H1 (cell line): Measurements from ENCODE around the gene P2RY11. TPM values are rescaled to one million over a fixed set of nuclear protein-coding genes. Genes with fewer than 3 reads are reported as not detected.

Experiments
- CTCF ChIA-PET: fragments of 300-600 bp; sonication (Branson Sonifier 250); formaldehyde crosslinking; loops from one replicate; lab custom pipeline; 2021; ENCODE audit not compliant: partially characterized antibody; lab: Charles Lee
- POLR2A ChIA-PET: fragments of 300-600 bp; sonication (Branson Sonifier 250); formaldehyde crosslinking; loops from one replicate; lab custom pipeline; 2021; ENCODE audit warnings: inconsistent platforms; ENCODE audit not compliant: partially characterized antibody; lab: Charles Lee
- DNase-seq, 2 experiments: peaks; one replicate each; pipeline versions ENCODE4 v3.0.0 to v3.0.0-alpha.2; 2010 to 2022; ENCODE audit warnings: low spot score in 2 of 2, low read depth in 1 of 2, mixed read lengths in 1 of 2
- FAIRE-seq: peaks from 2 replicates; lab custom pipeline; 2011; peaks lifted over from hg19 to GRCh38; lab: Jason Lieb, UNC
- H2AFZ ChIP-seq: 2 replicates; pipeline ENCODE4 v1.8.1; 2012; ENCODE audit warnings: low read length, inconsistent platforms
- H2AK5ac ChIP-seq: 2 replicates; pipeline ENCODE4 v1.6.1; 2013; ENCODE audit warnings: low read depth, low read length
- H2BK120ac ChIP-seq: replicated peaks from 2 replicates; pipeline ENCODE3; 2013; ENCODE audit warnings: low read depth, low read length, inconsistent platforms
- H2BK12ac ChIP-seq: 2 replicates; pipeline ENCODE4 v1.6.1; 2013; ENCODE audit warnings: low read depth, low read length
- H2BK15ac ChIP-seq: 2 replicates; pipeline ENCODE4 v1.6.1; 2013; ENCODE audit warnings: low read length
- H2BK20ac ChIP-seq: 2 replicates; pipeline ENCODE4 v1.6.1; 2013; ENCODE audit warnings: low read length
- H2BK5ac ChIP-seq: 2 replicates; pipeline ENCODE4 v1.6.1; 2013; ENCODE audit warnings: low read depth, low read length
- H3K14ac ChIP-seq: 2 replicates; pipeline ENCODE4 v1.6.1; 2013; ENCODE audit warnings: inconsistent platforms; ENCODE audit not compliant: insufficient read length
- H3K18ac ChIP-seq: 2 replicates; pipeline ENCODE4 v1.6.1; 2013; ENCODE audit warnings: low read length; ENCODE audit errors: extremely low read depth
- H3K23ac ChIP-seq: 2 replicates; pipeline ENCODE4 v1.6.1; 2013; ENCODE audit warnings: inconsistent platforms; ENCODE audit not compliant: insufficient read length
- H3K23me2 ChIP-seq: 2 replicates; pipeline ENCODE4 v1.6.1; 2013; ENCODE audit warnings: low read depth, low read length
- H3K27ac ChIP-seq: 2 replicates; pipeline ENCODE4 v1.6.1; 2011; ENCODE audit warnings: low read depth, low read length, inconsistent platforms
- H3K27me3 ChIP-seq, 4 experiments: replicated peaks in 1 of 4; 1 replicate in 1 of 4; 2 replicates in 3 of 4; pipeline versions ENCODE4 v1.6.1 to v1.8.1; 2011 to 2013; ENCODE audit warnings: low read length in 3 of 4, mild to moderate bottlenecking in 3 of 4, inconsistent platforms in 2 of 4, mixed read lengths in 2 of 4, moderate library complexity in 1 of 4; ENCODE audit not compliant: control insufficient read depth in 3 of 4, insufficient read depth in 3 of 4; ENCODE audit errors: extremely low read depth in 1 of 4
- H3K36me3 ChIP-seq, 4 experiments: 2 replicates each; pipeline versions ENCODE4 v1.6.1 to v1.8.1; 2011 to 2013; ENCODE audit warnings: mild to moderate bottlenecking in 4 of 4, low read length in 3 of 4, moderate library complexity in 2 of 4, control low read depth in 1 of 4, inconsistent platforms in 1 of 4; ENCODE audit not compliant: insufficient read depth in 4 of 4, control insufficient read depth in 2 of 4
- H3K4ac ChIP-seq: replicated peaks from 2 replicates; pipeline ENCODE3; 2013; ENCODE audit warnings: low read length, low read depth, mixed read lengths, inconsistent platforms; ENCODE audit not compliant: insufficient read length
- H3K4me1 ChIP-seq, 4 experiments: replicated peaks in 1 of 4; 1 replicate in 1 of 4; 2 replicates in 3 of 4; pipeline versions ENCODE4 v1.6.1 to v1.8.1; 2011 to 2013; ENCODE audit warnings: low read length in 3 of 4, inconsistent platforms in 2 of 4, mixed read lengths in 1 of 4; ENCODE audit not compliant: insufficient read depth in 4 of 4, control insufficient read depth in 3 of 4
- H3K4me2 ChIP-seq, 2 experiments: 2 replicates each; pipeline versions ENCODE4 v1.6.1 to v1.8.1; 2011 to 2013; ENCODE audit warnings: low read depth in 2 of 2, low read length in 2 of 2, control low read depth in 1 of 2, inconsistent platforms in 1 of 2, mild to moderate bottlenecking in 1 of 2; ENCODE audit not compliant: insufficient read depth in 1 of 2
- H3K4me3 ChIP-seq, 4 experiments: fragments of 200-600, 300-600 bp in 1 of 4; sonication (generic), shearing (Covaris generic), sonication (Bioruptor Twin) in 1 of 4; 2 replicates each; pipeline versions ENCODE4 v1.5.1 to v1.8.1; 2011 to 2016; ENCODE audit warnings: low read length in 4 of 4, low read depth in 3 of 4, control low read depth in 2 of 4, inconsistent platforms in 2 of 4, mild to moderate bottlenecking in 2 of 4, mixed read lengths in 1 of 4, moderate library complexity in 1 of 4; ENCODE audit not compliant: insufficient read depth in 2 of 4; ENCODE audit errors: extremely low read depth in 1 of 4
- H3K56ac ChIP-seq: replicated peaks from 2 replicates; pipeline ENCODE3; 2013; ENCODE audit warnings: low read depth, mild to moderate bottlenecking, mixed read lengths, low read length, inconsistent platforms; ENCODE audit not compliant: insufficient read length
- H3K79me1 ChIP-seq: 2 replicates; pipeline ENCODE4 v1.6.1; 2013; ENCODE audit warnings: low read depth, low read length, control low read depth
- H3K79me2 ChIP-seq, 2 experiments: 2 replicates each; pipeline versions ENCODE4 v1.6.1 to v1.8.1; 2012 to 2013; ENCODE audit warnings: low read length in 2 of 2, mild to moderate bottlenecking in 2 of 2, inconsistent platforms in 1 of 2; ENCODE audit not compliant: insufficient read depth in 2 of 2, control insufficient read depth in 1 of 2
- H3K9ac ChIP-seq, 4 experiments: replicated peaks in 1 of 4; 1 replicate in 1 of 4; 2 replicates in 3 of 4; pipeline versions ENCODE4 v1.6.1 to v1.8.1; 2011 to 2013; ENCODE audit warnings: low read depth in 3 of 4, low read length in 3 of 4, control low read depth in 2 of 4, mild to moderate bottlenecking in 2 of 4, moderate library complexity in 2 of 4, inconsistent platforms in 1 of 4; ENCODE audit errors: extremely low read depth in 1 of 4
- H3K9me3 ChIP-seq, 2 experiments: 2 replicates each; pipeline versions ENCODE4 v1.6.1 to v1.8.1; 2012 to 2013; ENCODE audit warnings: mild to moderate bottlenecking in 2 of 2, moderate library complexity in 2 of 2, control low read depth in 1 of 2, inconsistent platforms in 1 of 2, low read depth in 1 of 2, low read length in 1 of 2, mixed read lengths in 1 of 2; ENCODE audit not compliant: insufficient read depth in 2 of 2
- H4K20me1 ChIP-seq, 2 experiments: replicated peaks in 1 of 2; 2 replicates each; pipeline versions ENCODE3 to v1.8.1; 2011 to 2013; ENCODE audit warnings: inconsistent platforms in 2 of 2, low read length in 2 of 2, mild to moderate bottlenecking in 1 of 2; ENCODE audit not compliant: insufficient read depth in 2 of 2, control insufficient read depth in 1 of 2
- H4K5ac ChIP-seq: 2 replicates; pipeline ENCODE4 v1.6.1; 2013; ENCODE audit warnings: low read length, low read depth, mixed read lengths, inconsistent platforms; ENCODE audit not compliant: insufficient read length
- H4K8ac ChIP-seq: 2 replicates; pipeline ENCODE4 v1.8.0; 2013; ENCODE audit warnings: mild to moderate bottlenecking, moderate library complexity, low read length, inconsistent platforms; ENCODE audit not compliant: insufficient read depth; ENCODE audit errors: extremely low read depth
- H4K91ac ChIP-seq: replicated peaks from 2 replicates; pipeline ENCODE3; 2013; ENCODE audit warnings: low read length, mixed read lengths, inconsistent platforms; ENCODE audit not compliant: insufficient read length
- ASH2L ChIP-seq: fragments of 200-600, 300-600 bp; sonication (generic); IDR thresholded peaks from one replicate; pipeline ENCODE4 v1.7.1; 2017; ENCODE audit warnings: low read length
- CREB1 ChIP-seq: IDR thresholded peaks from 2 replicates; pipeline ENCODE4 v1.6.1; 2012; ENCODE audit warnings: inconsistent platforms
- MAFK ChIP-seq: IDR thresholded peaks from 2 replicates; pipeline ENCODE4 v1.6.1; 2012; ENCODE audit warnings: low read depth, mild to moderate bottlenecking, improper control_type of control experiment, low read length
- POLR2A ChIP-seq, 2 experiments: IDR thresholded peaks; 1 replicate in 1 of 2; 2 replicates in 1 of 2; pipeline ENCODE4 v1.6.1; 2011; ENCODE audit warnings: low read depth in 2 of 2, low read length in 2 of 2, mild to moderate bottlenecking in 2 of 2; ENCODE audit errors: control extremely low read depth in 1 of 2
- WGBS, 2 experiments: shearing (Covaris generic) in 1 of 2; methylation state at CpG; one replicate each; pipeline versions ENCODE4 v1.1.6 to v1.1.7; 2013 to 2015; ENCODE audit warnings: low lambda C conversion rate in 2 of 2, mixed read lengths in 2 of 2, inconsistent platforms in 1 of 2, low coverage in 1 of 2, missing lambda C conversion rate in 1 of 2; ENCODE audit not compliant: insufficient replicate concordance in 2 of 2, insufficient coverage in 1 of 2, insufficient read length in 1 of 2; ENCODE audit errors: extremely low coverage in 1 of 2, missing lambda C conversion rate in 1 of 2; 5-methylcytosine and 5-hydroxymethylcytosine counted together
- polyA plus RNA-seq, 7 experiments: library from polyadenylated mRNA; depleted of rRNA in 3 of 7; stranded (reverse) in 5 of 7; unstranded in 2 of 7; fragments of >200 nt in 5 of 7; fragments of 200-250 nt in 2 of 7; gene quantifications; 1 replicate in 5 of 7; 2 replicates in 1 of 7; 4 replicates in 1 of 7; pipeline versions ENCODE4 v1.2.1 to v1.2.3, GENCODE V29; 2011 to 2013; ENCODE audit warnings: missing spikeins in 2 of 7, mixed read lengths in 2 of 7
- total RNA-seq: library from RNA; stranded (reverse); fragmentation: NEBNext Ultra II Directional; extraction: Animal tissue kit (Norgen Biotek cat#: 25700); gene quantifications from 2 replicates; pipeline ENCODE4 v1.2.1, GENCODE V29; 2021

P2RY11 gene
- total and polyA plus RNA-seq, 2 of the 8 experiments (the other 6 are each of a cell fraction or from before 2014, with no cell fraction given), result 9.2 to 18.0 TPM

GRCh38 chr19:10122045-10122444 is 10.6 kb downstream of the P2RY11 start:
- H3K4ac ChIP-seq, result no peak overlapping the region
- DNase-seq, result no peak

More at GRCh38 chr19:10122045-10122444, 10.6 kb downstream of the P2RY11 start:
- no peak overlapping the region for H3K4me2 ChIP-seq
- H2AK5ac ChIP-seq, result no peak overlapping the region
- no peak overlapping the region for H2BK20ac ChIP-seq
- CTCF ChIA-PET, result interaction anchor here (1.1 to 1.3 kb wide), 4 partner anchors 9 to 48 kb away, joined by 3 to 4 read pairs (median 3); no protein-coding TSS in a partner anchor
- no peak overlapping the region for H3K14ac ChIP-seq
- H3K18ac ChIP-seq, result no peak overlapping the region
- no peaks in the 10 kb centered on the region for H3K27me3 ChIP-seq
- peaks cover 0 to 7% (median 1%) of the 10 kb centered on the region in 4 experiments; a peak in 2 of 7 replicates for H3K4me1 ChIP-seq
- H2BK12ac ChIP-seq, result no peak overlapping the region
- no peak overlapping the region for H3K9ac ChIP-seq
- H3K79me2 ChIP-seq, result peaks cover 0 to 12% of the 10 kb centered on the region in 2 experiments; a peak in 2 of 4 replicates
- no peak overlapping the region for H4K91ac ChIP-seq
- no peak overlapping the region for H2BK15ac ChIP-seq
- H3K4me3 ChIP-seq, result no peak overlapping the region
- H3K23me2 ChIP-seq, result peaks cover 5% of the 10 kb centered on the region
- H2BK5ac ChIP-seq, result no peak overlapping the region
- H4K20me1 ChIP-seq, result peaks cover 2% of the 10 kb centered on the region in 2 experiments
- no peak for FAIRE-seq
- H4K8ac ChIP-seq, result no peak overlapping the region
- H4K5ac ChIP-seq, result no peak overlapping the region
- H3K27ac ChIP-seq, result no peak overlapping the region
- peaks cover 8 to 9% (median 8%) of the 10 kb centered on the region in 4 experiments; a peak in 6 of 8 replicates for H3K36me3 ChIP-seq
- no peak overlapping the region for H2AFZ ChIP-seq
- H3K9me3 ChIP-seq, result no peaks in the 10 kb centered on the region
- TF ChIP-seq CREB1 (no peak), POLR2A (IDR thresholded peaks at IDR 0.05; ENCODE audit: control extremely low read depth in 1 of 2, low read depth in 2 of 2, low read length in 2 of 2) (no peak), ASH2L (no peak), MAFK (no peak)
- H3K79me1 ChIP-seq, result 0 out of 2 replicates have a peak, but pooled peaks cover 2% of the 10 kb centered on the region
- POLR2A ChIA-PET, result interaction anchor here (0.7 to 29.1 kb wide), 3 partner anchors 9 to 194 kb away, joined by 3 to 412 read pairs (median 4); partner anchors contain the start of genes ANGPTL6, P2RY11 and PPAN
- H3K23ac ChIP-seq, result no peak overlapping the region
- H3K56ac ChIP-seq, result no peak overlapping the region
- WGBS, 2 experiments, result 92% methylated on average over 6 of the region's 6 CpGs; no CpG with 5 or more reads in 1 of the 2 experiments
- H2BK120ac ChIP-seq, result no peak overlapping the region
